Activated CD8-positive, alpha-beta T cell treated with anti-CD3 and anti-CD28 coated beads, Interleukin-2, amount 10 ng/mL, durations not matched to agents 7 days and 5 days (primary cell): ENCODE measurements around the gene HCN1. TPM values are rescaled to one million over a fixed set of nuclear protein-coding genes. Genes with fewer than 3 reads are reported as not detected.
"Not testable (repeated sequence)": the region's sequence is repeated elsewhere in the genome, so short reads cannot be mapped to it uniquely, and the experiment has no call there.

Experiments used
- ATAC-seq: fragments of 150-1000 bp; cut with Tn5 transposase; one replicate; pipeline ENCODE4 v1.10.0; 2021; ENCODE audit warnings: moderate library complexity
- CTCF ChIA-PET: fragments of 350-600 bp; sonication (Branson Sonifier 250); formaldehyde crosslinking; loops from one replicate; lab custom pipeline; 2021; ENCODE audit warnings: antibody characterized with exemption; lab: Charles Lee
- POLR2A ChIA-PET: fragments of 350-600 bp; sonication (Branson Sonifier 250); formaldehyde crosslinking; loops from one replicate; lab custom pipeline; 2021; ENCODE audit warnings: antibody characterized with exemption; lab: Charles Lee
- DNase-seq: peaks from one replicate; pipeline ENCODE4 v3.0.0-alpha.2; 2020
- H3K27ac Mint-ChIP-seq: one replicate; pipeline ENCODE4 v1.8.0; 2021; ENCODE audit warnings: mild to moderate bottlenecking, mixed read lengths
- H3K27me3 Mint-ChIP-seq: one replicate; pipeline ENCODE4 v1.8.0; 2021; ENCODE audit warnings: low read depth, mixed read lengths
- H3K36me3 Mint-ChIP-seq: one replicate; pipeline ENCODE4 v1.8.0; 2021; ENCODE audit warnings: low read depth, mixed read lengths
- H3K4me1 Mint-ChIP-seq: one replicate; pipeline ENCODE4 v1.8.0; 2021; ENCODE audit warnings: low read depth, mixed read lengths
- H3K4me3 Mint-ChIP-seq: one replicate; pipeline ENCODE4 v1.8.0; 2021; ENCODE audit warnings: mild to moderate bottlenecking, mixed read lengths
- H3K9me3 Mint-ChIP-seq: one replicate; pipeline ENCODE4 v1.8.0; 2022; ENCODE audit warnings: mixed read lengths; ENCODE audit not compliant: insufficient read depth
- total RNA-seq, 2 experiments: library from RNA; stranded (reverse); gene quantifications; one replicate each; pipeline ENCODE4 v1.2.3, GENCODE V29; 2021

Gene HCN1
- total RNA-seq, 2 experiments from 2014 or later, result not detected

GRCh38 chr5:45410304-45410995 lies 285.7 kb downstream of the HCN1 start:
- ATAC-seq (no peak), DNase-seq (no peak)
- peaks cover 15% of the 10 kb centered on the region for H3K9me3 Mint-ChIP-seq
- ChIA-PET CTCF (no interaction called here), POLR2A (no interaction called here)
- no peaks in the 10 kb centered on the region for H3K27me3 Mint-ChIP-seq
- H3K27ac Mint-ChIP-seq, result no peak overlapping the region
- no peak overlapping the region for H3K4me3 Mint-ChIP-seq
- H3K4me1 Mint-ChIP-seq, result no peaks in the 10 kb centered on the region
- H3K36me3 Mint-ChIP-seq, result no peaks in the 10 kb centered on the region

- no peaks in the 10 kb centered on the region for H3K4me1 Mint-ChIP-seq
- no peaks in the 10 kb centered on the region for H3K27me3 Mint-ChIP-seq
- ChIA-PET CTCF (no interaction called here), POLR2A (no interaction called here)
- H3K9me3 Mint-ChIP-seq, result peaks cover 15% of the 10 kb centered on the region
- H3K36me3 Mint-ChIP-seq, result no peaks in the 10 kb centered on the region
- H3K4me3 Mint-ChIP-seq, result no peak overlapping the region
- DNase-seq (no peak), ATAC-seq (no peak)
- no peak overlapping the region for H3K27ac Mint-ChIP-seq
These were observed 288.1 kb downstream of the HCN1 start for GRCh38 chr5:45408067-45408466.

- Mint-ChIP-seq H3K4me3 (no peak overlapping the region), H3K27me3 (no peaks in the 10 kb centered on the region), H3K36me3 (no peaks in the 10 kb centered on the region)
These were observed 293.2 kb downstream of the HCN1 start for GRCh38 chr5:45402804-45403455.

GRCh38 chr5:45399041-45399440 lies 297.1 kb downstream of the HCN1 start:
- POLR2A ChIA-PET, result no interaction called here

More at GRCh38 chr5:45402804-45403455, 293.2 kb downstream of the HCN1 start:
- no peak for DNase-seq
- ChIA-PET CTCF (no interaction called here), POLR2A (no interaction called here)
- ATAC-seq, result no peak
- Mint-ChIP-seq H3K27ac (no peak overlapping the region), H3K9me3 (no peaks in the 10 kb centered on the region), H3K4me1 (no peaks in the 10 kb centered on the region)

GRCh38 chr5:45385321-45386058 lies 310.7 kb downstream of the HCN1 start:
- Mint-ChIP-seq H3K4me1 (no peaks in the 10 kb centered on the region), H3K27ac (no peak overlapping the region), H3K4me3 (no peak overlapping the region), H3K27me3 (no peaks in the 10 kb centered on the region), H3K36me3 (no peaks in the 10 kb centered on the region), H3K9me3 (peaks cover 10% of the 10 kb centered on the region)
- ATAC-seq, result no peak
- ChIA-PET CTCF (no interaction called here), POLR2A (no interaction called here)
- DNase-seq, result no peak

More at GRCh38 chr5:45399041-45399440, 297.1 kb downstream of the HCN1 start:
- no peaks in the 10 kb centered on the region for H3K4me1 Mint-ChIP-seq
- H3K9me3 Mint-ChIP-seq, result no peaks in the 10 kb centered on the region
- DNase-seq (no peak), ATAC-seq (no peak)
- H3K4me3 Mint-ChIP-seq, result no peak overlapping the region
- H3K27ac Mint-ChIP-seq, result no peak overlapping the region
- CTCF ChIA-PET, result no interaction called here
- H3K27me3 Mint-ChIP-seq, result no peaks in the 10 kb centered on the region
- H3K36me3 Mint-ChIP-seq, result no peaks in the 10 kb centered on the region

GRCh38 chr5:45383985-45384384 lies 312.2 kb downstream of the HCN1 start:
- DNase-seq, result no peak
- H3K27me3 Mint-ChIP-seq, result no peaks in the 10 kb centered on the region
- no peak overlapping the region for H3K27ac Mint-ChIP-seq
- CTCF ChIA-PET, result no interaction called here
- POLR2A ChIA-PET, result no interaction called here
- peaks cover 15% of the 10 kb centered on the region for H3K9me3 Mint-ChIP-seq
- H3K36me3 Mint-ChIP-seq, result no peaks in the 10 kb centered on the region
- H3K4me1 Mint-ChIP-seq, result no peaks in the 10 kb centered on the region
- ATAC-seq, result no peak
- no peak overlapping the region for H3K4me3 Mint-ChIP-seq

- no peaks in the 10 kb centered on the region for H3K27me3 Mint-ChIP-seq
- ChIA-PET POLR2A (no interaction called here), CTCF (no interaction called here)
- no peaks in the 10 kb centered on the region for H3K36me3 Mint-ChIP-seq
- no peak overlapping the region for H3K4me3 Mint-ChIP-seq
- H3K27ac Mint-ChIP-seq, result no peak overlapping the region
- ATAC-seq (no peak), DNase-seq (no peak)
- no peaks in the 10 kb centered on the region for H3K4me1 Mint-ChIP-seq
- peaks cover 15% of the 10 kb centered on the region for H3K9me3 Mint-ChIP-seq
These were observed 313.6 kb downstream of the HCN1 start for GRCh38 chr5:45382583-45382982.

GRCh38 chr5:45376417-45376816 lies 319.8 kb downstream of the HCN1 start:
- ChIA-PET CTCF (no interaction called here), POLR2A (no interaction called here)
- Mint-ChIP-seq H3K9me3 (peaks cover 7% of the 10 kb centered on the region), H3K27ac (no peak overlapping the region), H3K27me3 (no peaks in the 10 kb centered on the region), H3K4me3 (no peak overlapping the region), H3K36me3 (no peaks in the 10 kb centered on the region), H3K4me1 (no peaks in the 10 kb centered on the region)
- ATAC-seq (no peak), DNase-seq (no peak)

- Mint-ChIP-seq H3K27me3 (no peaks in the 10 kb centered on the region), H3K4me1 (no peaks in the 10 kb centered on the region), H3K27ac (no peak overlapping the region), H3K4me3 (no peak overlapping the region), H3K36me3 (no peaks in the 10 kb centered on the region), H3K9me3 (peaks cover 16% of the 10 kb centered on the region)
- DNase-seq (no peak), ATAC-seq (no peak)
- POLR2A ChIA-PET, result no interaction called here
- CTCF ChIA-PET, result no interaction called here
These were observed 323.6 kb downstream of the HCN1 start for GRCh38 chr5:45372629-45373028.

- H3K27me3 Mint-ChIP-seq, DNase-seq, H3K4me1 Mint-ChIP-seq, CTCF ChIA-PET, H3K4me3 Mint-ChIP-seq, H3K27ac Mint-ChIP-seq, POLR2A ChIA-PET, H3K36me3 Mint-ChIP-seq, ATAC-seq: not testable (repeated sequence)
- H3K9me3 Mint-ChIP-seq, result peaks cover 20% of the 10 kb centered on the region
These were observed 324.8 kb downstream of the HCN1 start for GRCh38 chr5:45371423-45371822.

- CTCF ChIA-PET, result no interaction called here
- no peaks in the 10 kb centered on the region for H3K4me1 Mint-ChIP-seq
- H3K4me3 Mint-ChIP-seq, result no peak overlapping the region
- ATAC-seq, result no peak
- POLR2A ChIA-PET, result no interaction called here
- peaks cover 20% of the 10 kb centered on the region for H3K9me3 Mint-ChIP-seq
- no peak overlapping the region for H3K27ac Mint-ChIP-seq
- H3K27me3 Mint-ChIP-seq, result no peaks in the 10 kb centered on the region
- H3K36me3 Mint-ChIP-seq, result no peaks in the 10 kb centered on the region
- DNase-seq, result no peak
These were observed 340.8 kb downstream of the HCN1 start for GRCh38 chr5:45355189-45355992.
